Endometrium (tissue), 2 donors: Measurements from ENCODE around the gene MAP3K7.
A peak's percentile ranks its signal among the peaks of the same experiment; 100 is the strongest.

Experiments used
- FAIRE-seq: peaks from 2 replicates; lab custom pipeline; 2012; peaks lifted over from hg19 to GRCh38; lab: Jason Lieb, UNC
- donor health status: control.
- donor health status: control.

MAP3K7 gene

GRCh38 chr6:90483956-90484355, 102.9 kb downstream of the MAP3K7 start:
- no peak for FAIRE-seq

- no peak for FAIRE-seq
Measured at GRCh38 chr6:90483116-90483839, 103.6 kb downstream of the MAP3K7 start.

GRCh38 chr6:90480666-90481065, 106.2 kb downstream of the MAP3K7 start:
- FAIRE-seq: no peak

- FAIRE-seq: no peak
Measured at GRCh38 chr6:90479603-90479926, 107.3 kb downstream of the MAP3K7 start.

GRCh38 chr6:90478789-90479602, 107.9 kb downstream of the MAP3K7 start:
- FAIRE-seq: peak; percentile 90

- no peak for FAIRE-seq
Measured at GRCh38 chr6:90478278-90478677, 108.6 kb downstream of the MAP3K7 start.

- no peak for FAIRE-seq
Measured at GRCh38 chr6:90477366-90477765, 109.5 kb downstream of the MAP3K7 start.

GRCh38 chr6:90472716-90473115, 114.2 kb downstream of the MAP3K7 start:
- no peak for FAIRE-seq

GRCh38 chr6:90471263-90471662, 115.6 kb downstream of the MAP3K7 start:
- FAIRE-seq: no peak

- FAIRE-seq: no peak
Measured at GRCh38 chr6:90469906-90470305, 117.0 kb downstream of the MAP3K7 start.

- FAIRE-seq: no peak
Measured at GRCh38 chr6:90468859-90469258, 118.0 kb downstream of the MAP3K7 start.

- no peak for FAIRE-seq
Measured at GRCh38 chr6:90468080-90468479, 118.8 kb downstream of the MAP3K7 start.

- FAIRE-seq: no peak
Measured at GRCh38 chr6:90467546-90467945, 119.3 kb downstream of the MAP3K7 start.

GRCh38 chr6:90466154-90466940, 120.5 kb downstream of the MAP3K7 start:
- no peak for FAIRE-seq

GRCh38 chr6:90465686-90466085, 121.2 kb downstream of the MAP3K7 start:
- no peak for FAIRE-seq

- no peak for FAIRE-seq
Measured at GRCh38 chr6:90464507-90464906, 122.4 kb downstream of the MAP3K7 start.

GRCh38 chr6:90463874-90464273, 123.0 kb downstream of the MAP3K7 start:
- FAIRE-seq: no peak
